GM23248 (cell line): ENCODE measurements around the gene NPB.

Source experiments
- EZH2 ChIP-seq: fragments of 200-600 bp; sonication (generic); IDR thresholded peaks from 2 replicates; pipeline ENCODE4 v1.6.1; 2018; ENCODE audit warnings: antibody characterized with exemption, mild to moderate bottlenecking; ENCODE audit not compliant: insufficient read depth, poor library complexity, severe bottlenecking
- EZH2phosphoT487 ChIP-seq: fragments of 200-600 bp; sonication (generic); IDR thresholded peaks from 2 replicates; pipeline ENCODE4 v1.6.1; 2018; ENCODE audit warnings: antibody characterized with exemption, moderate library complexity, mild to moderate bottlenecking, low read depth; ENCODE audit not compliant: insufficient read depth

DNA sequence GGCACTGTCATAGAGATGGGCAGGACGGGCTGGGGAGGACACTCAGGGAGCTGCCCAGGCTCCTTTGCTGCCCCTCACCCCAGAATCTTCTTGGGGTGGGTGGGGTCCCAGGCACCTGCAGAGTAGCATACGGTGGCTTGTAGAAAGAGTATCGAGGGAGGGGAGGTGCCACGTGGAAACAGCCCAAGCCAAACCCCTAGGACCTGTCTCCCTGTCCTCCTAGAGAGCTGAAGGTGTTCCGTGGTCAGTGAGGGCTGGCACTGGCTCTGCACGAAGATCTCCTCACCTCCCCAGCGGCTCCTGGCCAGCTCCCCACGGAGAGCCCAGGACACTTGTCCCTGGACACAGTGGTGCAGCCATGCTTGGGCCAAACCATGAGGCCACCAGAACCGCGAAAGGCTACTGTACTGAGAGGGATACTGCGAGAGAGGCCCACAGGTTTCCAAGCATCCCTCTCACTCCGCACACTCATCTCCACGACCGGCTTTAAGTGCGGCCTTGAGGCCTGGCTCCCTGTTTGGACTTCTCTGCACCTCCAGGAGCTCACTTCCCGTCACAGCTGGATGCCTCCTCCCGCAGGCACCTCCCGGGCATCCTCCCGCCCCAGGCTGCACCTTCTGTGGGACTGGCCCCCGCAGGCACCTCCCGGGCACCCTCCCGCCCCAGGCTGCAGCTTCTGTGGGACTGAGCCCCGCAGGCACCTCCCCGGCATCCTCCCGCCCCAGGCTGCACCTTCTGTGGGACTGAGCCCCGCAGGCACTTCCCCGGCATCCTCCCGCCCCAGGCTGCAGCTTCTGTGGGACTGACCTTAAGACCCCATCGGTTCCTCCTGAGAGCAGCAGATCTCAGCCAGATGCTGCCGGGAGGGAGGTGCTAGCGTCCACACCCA, 27.5 kb downstream of the NPB start:
- TF ChIP-seq EZH2phosphoT487 = no peak
- TF ChIP-seq EZH2 = no peak
